VCaP (cell line): ENCODE results near the gene BEX3.

ENCODE experiments used
- H3K27ac ChIP-seq: fragments of 450-650 bp; 2 replicates; pipeline ENCODE4 v1.5.1; 2017
- CTCF ChIP-seq: fragments of 450-650 bp; conservative IDR thresholded peaks from 2 replicates; pipeline ENCODE4 v1.5.1; 2017; ENCODE audit warnings: mild to moderate bottlenecking, moderate library complexity

BEX3 gene

DNA sequence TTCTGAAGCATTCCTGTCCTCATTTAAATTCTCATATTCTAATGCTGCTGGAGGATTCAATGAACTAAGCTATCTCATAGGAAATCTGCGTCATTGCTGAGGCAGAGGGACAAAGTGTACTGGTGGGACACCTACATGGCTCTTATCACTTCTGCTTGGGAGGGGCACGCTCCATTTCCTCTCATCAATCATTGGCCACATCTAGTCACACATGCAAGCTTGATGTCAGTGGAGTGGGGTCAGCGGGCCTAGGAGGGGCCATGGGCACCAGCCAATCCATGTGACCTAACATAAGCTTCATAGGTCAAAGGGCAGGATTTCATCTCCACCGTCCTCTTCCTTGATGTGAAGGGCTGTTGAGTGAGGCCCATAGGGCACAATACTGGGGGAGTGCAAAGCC, 21.4 kb downstream of the BEX3 start:
- H3K27ac ChIP-seq, result no peak overlapping the region
- no peak for TF ChIP-seq CTCF

DNA sequence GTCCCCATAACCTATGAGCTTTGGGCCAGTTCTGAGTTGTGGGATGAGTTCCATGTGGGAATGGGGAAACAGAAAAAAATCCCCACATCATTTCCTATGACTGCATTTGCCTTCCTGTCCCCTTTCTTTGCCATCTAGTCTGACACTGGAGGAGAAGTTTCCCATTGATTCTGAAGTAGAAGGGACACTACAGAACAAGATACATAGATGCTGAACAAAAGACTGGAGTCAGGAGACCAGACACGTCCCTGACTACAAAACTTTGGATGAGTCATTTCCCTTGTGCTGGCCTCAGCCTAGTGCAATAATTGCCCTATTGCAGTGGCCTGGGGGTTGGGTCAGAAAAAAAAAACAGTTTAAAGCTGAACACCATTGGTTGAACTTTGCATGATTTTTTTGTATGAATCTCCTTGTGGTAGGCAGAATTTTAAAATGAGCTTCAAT, 22.1 kb downstream of the BEX3 start:
- TF ChIP-seq CTCF, result no peak
- H3K27ac ChIP-seq, result no peak overlapping the region

- TF ChIP-seq CTCF, result no peak
- H3K27ac ChIP-seq, result no peak overlapping the region
These were observed 23.4 kb downstream of the BEX3 start for GRCh38 chrX:103399744-103400143.

GRCh38 chrX:103400931-103401330, 24.6 kb downstream of the BEX3 start:
- no peak for TF ChIP-seq CTCF
- no peak overlapping the region for H3K27ac ChIP-seq

GRCh38 chrX:103404231-103405008, 28.1 kb downstream of the BEX3 start:
- no peak for TF ChIP-seq CTCF
- H3K27ac ChIP-seq, result no peak overlapping the region

DNA sequence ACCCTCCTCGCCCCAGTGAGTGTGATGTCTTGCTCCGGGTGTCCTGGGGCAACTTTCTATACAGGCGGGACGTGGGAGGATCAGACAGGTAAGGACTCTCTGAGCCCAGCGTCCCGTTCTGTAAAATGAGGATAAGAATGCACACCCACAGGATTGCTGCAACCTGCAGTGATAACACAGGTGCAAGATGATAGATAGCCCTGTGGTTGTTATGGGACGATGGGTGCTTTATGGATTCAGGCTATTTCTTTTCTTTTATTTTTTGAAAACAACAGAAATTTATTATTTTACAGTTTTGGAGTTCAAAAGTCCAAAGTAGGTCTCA, 28.6 kb downstream of the BEX3 start:
- no peak overlapping the region for H3K27ac ChIP-seq
- no peak for TF ChIP-seq CTCF

GRCh38 chrX:103406256-103406655, 29.9 kb downstream of the BEX3 start:
- no peak overlapping the region for H3K27ac ChIP-seq
- TF ChIP-seq CTCF, result no peak
